HEK293 (cell line): ENCODE results near the gene NUF2.

Source experiments
- CTCF ChIA-PET: fragments of 350-600 bp; formaldehyde crosslinking; extraction: SDS; loops from one replicate; lab custom pipeline; 2021; ENCODE audit warnings: antibody characterized with exemption; lab: Yijun Ruan, JAX
- POLR2A ChIA-PET: fragments of 300-600 bp; formaldehyde crosslinking; extraction: SDS; loops from one replicate; lab custom pipeline; 2020; ENCODE audit warnings: antibody characterized with exemption, inconsistent platforms; lab: Yijun Ruan, JAX
- H3K27ac ChIP-seq: fragments of 200-500 bp; sonication (Bioruptor generic); 2 replicates; pipeline ENCODE4 v1.5.1; 2014; ENCODE audit warnings: low read depth, low read length, control low read depth, inconsistent platforms; ENCODE audit errors: extremely low read depth
- H3K36me3 ChIP-seq, 2 experiments: fragments of 200-500 bp in 1 of 2; sonication (Bioruptor generic) in 1 of 2; 1 replicate in 1 of 2; 2 replicates in 1 of 2; pipeline ENCODE4 v1.5.1; 2014 to 2017; ENCODE audit warnings: inconsistent platforms in 2 of 2, low read length in 2 of 2; ENCODE audit not compliant: control insufficient read depth in 2 of 2, insufficient read depth in 1 of 2
- H3K4me1 ChIP-seq: fragments of 200-500 bp; sonication (Bioruptor generic); 2 replicates; pipeline ENCODE4 v1.5.1; 2014; ENCODE audit warnings: mild to moderate bottlenecking, low read length, inconsistent platforms; ENCODE audit not compliant: control insufficient read depth, insufficient read depth
- H3K4me3 ChIP-seq: 2 replicates; pipeline ENCODE4 v1.5.1; 2011; ENCODE audit warnings: low read depth, mild to moderate bottlenecking, control low read depth, low read length, moderate library complexity
- H3K9me3 ChIP-seq: fragments of 200-500 bp; sonication (Bioruptor generic); 2 replicates; pipeline ENCODE4 v1.5.1; 2014; ENCODE audit warnings: low read depth, low read length, inconsistent platforms; ENCODE audit not compliant: control insufficient read depth, insufficient read depth
- ATF2 ChIP-seq: fragments of 450-650 bp; formaldehyde crosslinking; IDR thresholded peaks from 2 replicates; pipeline ENCODE4 v1.5.1; 2016; ENCODE audit warnings: missing biosample characterization, missing genetic modification characterization, low read depth
- CTCF ChIP-seq: fragments of 450-650 bp; formaldehyde crosslinking; IDR thresholded peaks from 2 replicates; pipeline ENCODE4 v1.5.1; 2016; ENCODE audit warnings: missing biosample characterization, missing genetic modification characterization
- KLF9 ChIP-seq: fragments of 450-650 bp; formaldehyde crosslinking; IDR thresholded peaks from 2 replicates; pipeline ENCODE4 v1.5.1; 2016; ENCODE audit warnings: missing biosample characterization, missing genetic modification characterization, low read depth
- MZF1 ChIP-seq: fragments of 450-650 bp; formaldehyde crosslinking; IDR thresholded peaks from 2 replicates; pipeline ENCODE4 v1.5.1; 2017; ENCODE audit warnings: missing biosample characterization, missing genetic modification characterization, borderline replicate concordance
- PATZ1 ChIP-seq: fragments of 450-650 bp; formaldehyde crosslinking; IDR thresholded peaks from 2 replicates; pipeline ENCODE4 v1.5.1; 2016; ENCODE audit warnings: missing biosample characterization, missing genetic modification characterization
- PRDM10 ChIP-seq: fragments of 450-650 bp; formaldehyde crosslinking; IDR thresholded peaks from 2 replicates; pipeline ENCODE4 v1.5.1; 2016; ENCODE audit warnings: missing biosample characterization, missing genetic modification characterization
- ZBTB17 ChIP-seq: fragments of 450-650 bp; formaldehyde crosslinking; IDR thresholded peaks from 2 replicates; pipeline ENCODE4 v1.5.1; 2016; ENCODE audit warnings: missing biosample characterization, missing genetic modification characterization
- ZBTB48 ChIP-seq: fragments of 450-650 bp; formaldehyde crosslinking; IDR thresholded peaks from 2 replicates; pipeline ENCODE4 v1.5.1; 2016; ENCODE audit warnings: missing biosample characterization, missing genetic modification characterization
- ZNF132 ChIP-seq: fragments of 450-650 bp; formaldehyde crosslinking; IDR thresholded peaks from 2 replicates; pipeline ENCODE4 v1.5.1; 2017; ENCODE audit warnings: missing biosample characterization, missing genetic modification characterization, borderline replicate concordance
- ZNF148 ChIP-seq: fragments of 450-650 bp; formaldehyde crosslinking; IDR thresholded peaks from 2 replicates; pipeline ENCODE4 v1.5.0; 2017; ENCODE audit warnings: missing biosample characterization, missing genetic modification characterization, borderline replicate concordance
- ZNF155 ChIP-seq: fragments of 450-650 bp; formaldehyde crosslinking; IDR thresholded peaks from 2 replicates; pipeline ENCODE4 v1.5.1; 2016; ENCODE audit warnings: missing biosample characterization, missing genetic modification characterization
- ZNF169 ChIP-seq: fragments of 450-650 bp; formaldehyde crosslinking; IDR thresholded peaks from 2 replicates; pipeline ENCODE4 v1.5.1; 2016; ENCODE audit warnings: missing biosample characterization, missing genetic modification characterization
- ZNF366 ChIP-seq: fragments of 450-650 bp; formaldehyde crosslinking; conservative IDR thresholded peaks from 2 replicates; pipeline ENCODE4 v1.5.1; 2016; ENCODE audit warnings: missing biosample characterization, missing genetic modification characterization
- ZNF473 ChIP-seq: fragments of 450-650 bp; formaldehyde crosslinking; IDR thresholded peaks from 2 replicates; pipeline ENCODE4 v1.5.1; 2017; ENCODE audit warnings: missing biosample characterization, missing genetic modification characterization
- ZNF548 ChIP-seq: fragments of 450-650 bp; formaldehyde crosslinking; IDR thresholded peaks from 2 replicates; pipeline ENCODE4 v1.5.1; 2016; ENCODE audit warnings: missing biosample characterization, missing genetic modification characterization
- ZNF596 ChIP-seq: fragments of 450-650 bp; IDR thresholded peaks from 2 replicates; pipeline ENCODE4 v1.5.0; 2018; ENCODE audit warnings: missing biosample characterization, mild to moderate bottlenecking, missing genetic modification characterization, moderate library complexity
- ZNF610 ChIP-seq: fragments of 450-650 bp; formaldehyde crosslinking; IDR thresholded peaks from 2 replicates; pipeline ENCODE4 v1.5.1; 2016; ENCODE audit warnings: missing biosample characterization, missing genetic modification characterization, borderline replicate concordance
- ZNF701 ChIP-seq: fragments of 450-650 bp; formaldehyde crosslinking; IDR thresholded peaks from 2 replicates; pipeline ENCODE4 v1.5.1; 2016; ENCODE audit warnings: missing biosample characterization, missing genetic modification characterization
- ZNF785 ChIP-seq: fragments of 450-650 bp; formaldehyde crosslinking; IDR thresholded peaks from 2 replicates; pipeline ENCODE4 v1.5.1; 2016; ENCODE audit warnings: missing biosample characterization, missing genetic modification characterization
- ZSCAN4 ChIP-seq: fragments of 450-650 bp; formaldehyde crosslinking; IDR thresholded peaks from 2 replicates; pipeline ENCODE4 v1.5.1; 2017; ENCODE audit warnings: missing biosample characterization, missing genetic modification characterization

NUF2 gene

GRCh38 chr1:163337631-163338030 is 15.9 kb downstream of the NUF2 start (continued):
- TF ChIP-seq ZSCAN4 (no peak), ATF2 (no peak), ZNF785 (no peak), PRDM10 (no peak), KLF9 (tag by site-specific recombination) (no peak), ZNF596 (tag by site-specific recombination) (no peak)

GRCh38 chr1:163346326-163346870 is 24.6 kb downstream of the NUF2 start:
- H3K4me3 ChIP-seq = no peak overlapping the region
- no peak overlapping the region for H3K27ac ChIP-seq
- no peaks in the 10 kb centered on the region for H3K9me3 ChIP-seq
- H3K36me3 ChIP-seq = peaks cover 47 to 72% of the 10 kb centered on the region in 2 experiments
- no peaks in the 10 kb centered on the region for H3K4me1 ChIP-seq
- POLR2A ChIA-PET = no interaction called here
- CTCF ChIA-PET = interaction anchor here (0.8 kb wide), 1 partner anchor 13 kb away, joined by 5 read pairs; no protein-coding TSS in a partner anchor
- TF ChIP-seq ZNF155 (no peak), ZNF610 (tag by site-specific recombination) (no peak), ZNF169 (tag by site-specific recombination) (no peak), PATZ1 (no peak), ZNF132 (tag by site-specific recombination) (no peak), ZNF701 (tag by site-specific recombination) (no peak), ZNF473 (tag by site-specific recombination) (no peak), ZBTB48 (tag by site-specific recombination) (no peak), MZF1 (tag by site-specific recombination) (no peak), CTCF (tag by site-specific recombination) (no peak), PRDM10 (no peak), ZBTB17 (tag by site-specific recombination) (no peak), ZNF366 (tag by site-specific recombination) (no peak), ZNF148 (no peak), ZNF548 (tag by site-specific recombination) (no peak)
